ENCODE results near the gene TMEM106C. TPM values are rescaled to one million over a fixed set of nuclear protein-coding genes. Genes with fewer than 3 reads are reported as not detected.

TMEM106C gene
- polyA plus RNA-seq (286 and 290 TPM in 2 replicates), polyA minus RNA-seq (133 and 143 TPM in 2 replicates)

GRCh38 chr12:47963340-47964040 lies at the start of gene TMEM106C:
Gene TMEM106C (plus strand): TSS chr12:47963596. CDS start chr12:47964237, 641 bp downstream.
- no peak within 1 kb of the TSS for H3K27ac ChIP-seq (ENCODE audit: low read length)

More at GRCh38 chr12:47963340-47964040, at the start of gene TMEM106C:
- Histone ChIP-seq H3K4me3 (ENCODE audit: low read length) (peak within 1 kb of the TSS; percentile 99), H3K27me3 (ENCODE audit: insufficient read depth, low read depth, low read length) (no peaks in the 10 kb centered on the region), H3K36me3 (ENCODE audit: insufficient read depth, low read length) (peaks cover 3% of the 10 kb centered on the region), H3K9me2 (ENCODE audit: insufficient read depth, low read length) (no peaks in the 10 kb centered on the region), H3K9ac (ENCODE audit: low read length) (peak within 1 kb of the TSS; percentile 78), H4K20me1 (ENCODE audit: insufficient read depth) (no peaks in the 10 kb centered on the region), H3F3A (ENCODE audit: insufficient read depth, low read length, poor library complexity, severe bottlenecking) (no peaks in the 10 kb centered on the region), H2AFZ (ENCODE audit: low read depth, low read length) (peak within 1 kb of the TSS; percentile 80), H3K9me3 (ENCODE audit: low read length) (no peaks in the 10 kb centered on the region), H3K4me2 (ENCODE audit: low read length) (peak within 1 kb of the TSS; percentile 92), H3K79me2 (replicated peaks; ENCODE audit: insufficient read depth, low read length) (no peaks in the 10 kb centered on the region)
- peak; percentile 68 for TF ChIP-seq POLR2AphosphoS5 (IDR thresholded peaks at IDR 0.05)
- peak; percentile 100 for TF ChIP-seq CTCF (IDR thresholded peaks at IDR 0.05; ENCODE audit: poor library complexity, severe bottlenecking)
- no peak for TF ChIP-seq EZH2 (IDR thresholded peaks at IDR 0.05; ENCODE audit: borderline replicate concordance, insufficient read depth, low read length, poor library complexity, severe bottlenecking)
- TF ChIP-seq RAD21 (conservative IDR thresholded peaks at IDR 0.05) = peak; percentile 83
- peak; percentile 44 for TF ChIP-seq MXI1 (conservative IDR thresholded peaks at IDR 0.05; ENCODE audit: poor library complexity, severe bottlenecking)
- peak; percentile 24 for TF ChIP-seq EP300 (conservative IDR thresholded peaks at IDR 0.05; ENCODE audit: poor library complexity, severe bottlenecking)
- TF ChIP-seq TAF1 (IDR thresholded peaks at IDR 0.05; ENCODE audit: low read depth) = no peak
- peak; percentile 62 for TF ChIP-seq REST (IDR thresholded peaks at IDR 0.05; ENCODE audit: borderline replicate concordance)
- TF ChIP-seq SMC3 (conservative IDR thresholded peaks at IDR 0.05; ENCODE audit: poor library complexity) = peak; percentile 91
